Mesendoderm (in vitro differentiated cells): ENCODE data around the gene SELENBP1.

ENCODE experiments used
- DNase-seq: peaks from one replicate; pipeline ENCODE4 v3.0.0; 2013
- H2AK5ac ChIP-seq: 2 replicates; pipeline ENCODE4 v1.6.1; 2013; ENCODE audit warnings: low read length, inconsistent platforms
- H2BK120ac ChIP-seq: 2 replicates; pipeline ENCODE4 v1.6.1; 2013; ENCODE audit warnings: low read depth, mild to moderate bottlenecking, low read length, moderate library complexity, mixed read lengths
- H2BK15ac ChIP-seq: replicated peaks from 2 replicates; pipeline ENCODE4 v1.6.1; 2013; ENCODE audit warnings: low read depth, mild to moderate bottlenecking, moderate library complexity
- H2BK5ac ChIP-seq: 2 replicates; pipeline ENCODE4 v1.6.1; 2013; ENCODE audit warnings: low read length, inconsistent platforms
- H3K18ac ChIP-seq: 2 replicates; pipeline ENCODE4 v1.6.1; 2013; ENCODE audit warnings: mild to moderate bottlenecking, low read length, mixed read lengths
- H3K23ac ChIP-seq: one replicate; pipeline ENCODE4 v1.6.1; 2013; ENCODE audit warnings: low read length
- H3K27ac ChIP-seq: 2 replicates; pipeline ENCODE4 v1.5.1; 2013; ENCODE audit warnings: low read depth, mild to moderate bottlenecking, inconsistent platforms, low read length, moderate library complexity
- H3K27me3 ChIP-seq: 2 replicates; pipeline ENCODE4 v1.6.1; 2013; ENCODE audit warnings: low read length, control low read depth, mild to moderate bottlenecking, inconsistent platforms; ENCODE audit not compliant: insufficient read depth, poor library complexity
- H3K36me3 ChIP-seq: 2 replicates; pipeline ENCODE4 v1.6.1; 2013; ENCODE audit warnings: low read length, inconsistent platforms; ENCODE audit not compliant: control insufficient read depth, insufficient read depth
- H3K4ac ChIP-seq: one replicate; pipeline ENCODE4 v1.6.1; 2013; ENCODE audit warnings: low read depth, mild to moderate bottlenecking, low read length, moderate library complexity
- H3K4me1 ChIP-seq: 2 replicates; pipeline ENCODE4 v1.6.1; 2013; ENCODE audit warnings: low read depth, low read length, inconsistent platforms; ENCODE audit not compliant: control insufficient read depth
- H3K4me2 ChIP-seq: 2 replicates; pipeline ENCODE4 v1.6.1; 2013; ENCODE audit warnings: low read length
- H3K4me3 ChIP-seq: 2 replicates; pipeline ENCODE4 v1.5.1; 2013; ENCODE audit warnings: mild to moderate bottlenecking, low read length
- H3K56ac ChIP-seq: one replicate; pipeline ENCODE4 v1.6.1; 2013; ENCODE audit warnings: low read length
- H3K79me1 ChIP-seq: 2 replicates; pipeline ENCODE4 v1.6.1; 2013; ENCODE audit warnings: low read length, inconsistent platforms
- H3K79me2 ChIP-seq: 2 replicates; pipeline ENCODE4 v1.6.1; 2013; ENCODE audit warnings: mild to moderate bottlenecking, low read length; ENCODE audit not compliant: control insufficient read depth, insufficient read depth
- H3K9ac ChIP-seq: 2 replicates; pipeline ENCODE4 v1.6.1; 2013; ENCODE audit warnings: low read length, inconsistent platforms
- H4K5ac ChIP-seq: one replicate; pipeline ENCODE4 v1.6.1; 2013; ENCODE audit warnings: low read length
- H4K8ac ChIP-seq: one replicate; pipeline ENCODE4 v1.6.1; 2013; ENCODE audit warnings: low read depth, mild to moderate bottlenecking, control low read depth, low read length, moderate library complexity
- WGBS: extraction: QIAGEN DNeasy Blood & Tissue Kit; methylation state at CpG from one replicate; pipeline ENCODE4 v1.1.7; 2013; ENCODE audit warnings: low lambda C conversion rate, missing lambda C conversion rate; ENCODE audit not compliant: insufficient coverage; ENCODE audit errors: extremely low coverage; 5-methylcytosine and 5-hydroxymethylcytosine counted together

SELENBP1 gene

DNA sequence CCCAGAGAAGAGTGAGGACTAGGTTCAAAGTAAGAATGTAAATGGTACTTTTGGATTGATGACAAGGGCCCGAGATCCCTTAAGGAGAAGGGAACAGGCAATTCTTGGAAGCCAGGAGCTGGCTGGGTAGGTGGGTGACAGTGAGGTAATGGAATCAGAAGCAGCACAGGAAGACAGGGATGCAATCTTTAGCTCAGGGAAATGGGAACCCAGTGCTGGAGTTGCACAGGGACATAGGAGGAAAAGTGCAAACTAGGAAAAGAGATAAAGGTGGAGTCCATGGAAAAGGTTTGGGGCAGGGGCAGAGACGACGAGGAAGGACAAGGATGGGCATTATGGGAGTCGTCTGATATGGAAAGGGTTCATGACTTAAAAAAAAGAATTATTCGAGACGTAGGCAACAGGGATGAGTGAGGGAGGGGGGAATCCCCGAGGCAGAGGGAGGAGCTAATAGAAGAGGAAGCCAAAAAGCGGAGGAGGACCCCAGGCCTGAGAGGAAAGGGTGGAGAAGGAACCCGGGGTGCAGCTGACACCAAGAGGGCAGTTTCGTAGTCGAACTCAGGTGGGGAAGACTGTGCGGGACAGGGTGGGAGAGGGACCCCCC is 45.8 kb downstream of the SELENBP1 start:
- Histone ChIP-seq H4K5ac (no peak overlapping the region), H3K23ac (no peak overlapping the region), H3K9ac (peak overlapping the region; percentile 76), H3K27me3 (no peaks in the 10 kb centered on the region), H3K79me2 (peaks cover 7% of the 10 kb centered on the region), H3K27ac (no peak overlapping the region), H3K79me1 (peaks cover 8% of the 10 kb centered on the region), H3K18ac (peak overlapping the region; percentile 34), H3K4me3 (peak overlapping the region; percentile 43), H3K56ac (peak overlapping the region; percentile 85), H4K8ac (peak overlapping the region; percentile 3), H3K36me3 (no peaks in the 10 kb centered on the region), H2BK5ac (no peak overlapping the region), H3K4me1 (peaks cover 4% of the 10 kb centered on the region), H3K4ac (no peak overlapping the region), H2BK120ac (no peak overlapping the region), H3K4me2 (peak overlapping the region; percentile 95), H2BK15ac (no peak overlapping the region), H2AK5ac (no peak overlapping the region)
- WGBS = no CpG with 5 or more reads among the region's 12 CpGs
- DNase-seq = peak; percentile 29

DNA sequence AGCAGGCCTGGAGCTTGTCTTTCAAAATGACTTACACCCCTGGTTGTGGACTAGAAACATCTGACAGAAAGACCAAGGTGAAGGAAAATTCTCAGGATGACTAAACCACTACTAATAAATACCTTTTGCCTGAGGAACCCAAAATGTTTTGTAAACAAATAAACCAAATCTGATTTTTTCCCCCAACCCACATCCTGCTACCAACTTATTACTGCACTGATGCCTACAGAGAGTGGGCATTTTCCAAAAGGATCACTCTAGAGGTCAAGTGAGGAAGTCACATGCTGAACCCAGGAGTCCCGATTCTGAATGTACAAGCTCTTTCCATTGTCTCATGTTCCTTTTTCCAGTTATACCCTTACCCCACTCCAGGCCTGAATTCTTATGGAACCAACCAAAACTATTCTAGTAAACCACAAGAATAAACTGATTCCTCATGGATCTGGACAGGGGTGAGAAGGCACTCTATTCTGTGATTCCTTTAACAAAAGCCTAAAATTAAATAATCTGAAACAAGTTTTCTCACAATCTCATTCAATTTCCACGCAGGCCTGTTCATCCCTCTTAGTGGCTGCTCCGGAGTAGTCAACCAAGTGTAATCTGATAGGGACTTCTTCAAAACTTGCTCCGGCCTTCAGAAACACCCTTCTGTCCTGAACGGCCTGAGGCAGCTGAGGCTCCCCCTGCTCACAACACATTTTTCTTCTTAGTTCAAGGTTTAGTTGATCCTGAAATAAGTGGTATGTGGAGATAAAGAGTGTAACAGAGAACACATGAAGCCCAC is 46.7 kb downstream of the SELENBP1 start:
- Histone ChIP-seq H3K4ac (no peak overlapping the region), H4K5ac (no peak overlapping the region), H2BK120ac (no peak overlapping the region), H2BK5ac (no peak overlapping the region), H2AK5ac (no peak overlapping the region), H2BK15ac (no peak overlapping the region), H3K23ac (no peak overlapping the region), H3K9ac (no peak overlapping the region), H3K4me3 (no peak overlapping the region), H3K18ac (no peak overlapping the region), H3K79me1 (peaks cover 8% of the 10 kb centered on the region), H3K27ac (no peak overlapping the region), H3K56ac (peak overlapping the region; percentile 44), H3K36me3 (no peaks in the 10 kb centered on the region), H3K4me1 (peaks cover 4% of the 10 kb centered on the region), H3K4me2 (no peak overlapping the region), H3K27me3 (no peaks in the 10 kb centered on the region), H4K8ac (no peak overlapping the region), H3K79me2 (peaks cover 7% of the 10 kb centered on the region)
- no CpG with 5 or more reads among the region's 5 CpGs for WGBS
- DNase-seq = no peak

DNA sequence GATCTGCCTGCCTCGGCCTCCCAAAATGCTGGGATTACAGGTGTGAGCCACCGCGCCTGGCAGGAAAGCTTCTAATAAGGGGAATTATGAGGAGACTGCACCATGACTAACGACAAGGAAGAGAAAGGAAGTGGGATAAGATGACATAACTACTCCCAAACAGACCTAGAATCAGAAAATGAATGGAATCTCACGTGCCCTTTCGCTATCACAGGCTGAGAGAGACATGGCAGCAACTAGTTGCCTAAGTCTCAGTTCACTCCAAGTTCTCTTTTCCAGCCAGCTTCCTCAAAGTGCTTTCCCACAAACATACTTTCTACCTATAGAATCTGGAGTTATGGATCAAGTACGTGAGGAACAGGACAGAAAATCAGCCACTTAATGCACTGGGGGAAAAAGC is 47.3 kb downstream of the SELENBP1 start:
- Histone ChIP-seq H3K27ac (no peak overlapping the region), H3K9ac (no peak overlapping the region), H3K4me1 (peaks cover 4% of the 10 kb centered on the region), H4K8ac (no peak overlapping the region), H2AK5ac (no peak overlapping the region), H3K36me3 (no peaks in the 10 kb centered on the region), H3K4me2 (no peak overlapping the region), H2BK120ac (no peak overlapping the region), H3K56ac (no peak overlapping the region), H3K18ac (no peak overlapping the region), H3K79me1 (peaks cover 8% of the 10 kb centered on the region), H4K5ac (no peak overlapping the region), H3K4ac (no peak overlapping the region), H3K27me3 (no peaks in the 10 kb centered on the region), H3K23ac (no peak overlapping the region), H3K4me3 (no peak overlapping the region), H2BK5ac (no peak overlapping the region), H2BK15ac (no peak overlapping the region), H3K79me2 (peaks cover 7% of the 10 kb centered on the region)
- WGBS = no CpG with 5 or more reads among the region's 7 CpGs
- no peak for DNase-seq

DNA sequence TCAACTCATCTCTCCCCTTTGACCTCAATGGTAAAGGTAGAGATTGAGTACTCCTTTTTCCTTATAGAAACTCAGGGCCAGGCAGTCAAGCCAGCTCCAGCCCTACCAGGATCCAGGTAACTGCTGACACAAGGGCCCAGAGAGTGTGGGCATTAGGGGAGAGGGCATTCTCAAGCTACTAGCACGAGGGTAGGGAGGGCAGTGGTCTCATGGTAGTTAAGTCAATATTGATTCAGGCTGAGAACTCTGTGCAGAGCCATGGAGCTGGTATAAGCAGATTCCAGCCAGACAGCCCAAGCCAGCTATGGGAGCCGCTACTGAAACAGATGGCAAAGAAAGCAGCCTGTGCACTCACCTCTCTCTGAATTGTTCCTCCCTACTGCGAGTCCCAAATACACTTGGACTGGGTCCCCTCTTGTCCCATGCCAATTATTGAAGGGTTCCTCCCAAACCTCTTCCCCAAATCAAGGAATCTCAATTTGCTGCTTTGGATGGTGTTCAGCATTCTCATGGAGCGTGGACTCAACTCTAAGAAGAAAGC is 48.0 kb downstream of the SELENBP1 start:
- Histone ChIP-seq H3K4me1 (peaks cover 4% of the 10 kb centered on the region), H3K36me3 (no peaks in the 10 kb centered on the region), H4K8ac (no peak overlapping the region), H3K4me3 (no peak overlapping the region), H2BK120ac (no peak overlapping the region), H3K9ac (no peak overlapping the region), H3K27ac (no peak overlapping the region), H3K27me3 (no peaks in the 10 kb centered on the region), H3K18ac (no peak overlapping the region), H3K79me1 (peaks cover 8% of the 10 kb centered on the region), H2BK15ac (no peak overlapping the region), H3K4ac (no peak overlapping the region), H2BK5ac (no peak overlapping the region), H3K4me2 (no peak overlapping the region), H3K79me2 (peaks cover 7% of the 10 kb centered on the region), H3K56ac (no peak overlapping the region), H4K5ac (no peak overlapping the region), H3K23ac (no peak overlapping the region), H2AK5ac (no peak overlapping the region)
- no peak for DNase-seq
- no CpG with 5 or more reads among the region's 4 CpGs for WGBS

DNA sequence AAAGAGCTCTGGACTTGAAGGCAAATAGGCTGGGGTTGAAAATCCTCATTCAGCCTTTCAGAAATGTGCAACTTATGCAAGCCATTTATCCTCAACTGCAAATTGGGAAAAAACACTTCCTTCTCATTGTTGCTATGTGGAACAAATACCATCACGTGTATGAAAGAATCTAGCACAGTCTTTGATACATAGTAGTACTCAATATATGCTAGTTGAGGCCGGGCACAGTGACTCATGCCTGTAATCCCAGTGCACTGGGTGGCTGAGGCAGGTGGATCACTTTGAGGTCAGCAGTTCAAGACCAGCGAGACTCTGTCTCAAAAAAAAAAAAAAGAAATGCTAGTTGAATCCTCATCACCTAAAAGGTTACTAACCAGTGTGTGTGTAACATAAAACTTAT is 53.5 kb downstream of the SELENBP1 start:
- no peak overlapping the region for H3K23ac ChIP-seq

More for the DNA sequence above, 53.5 kb downstream of the SELENBP1 start:
- no peak overlapping the region for H2BK5ac ChIP-seq
- H3K79me1 ChIP-seq = no peaks in the 10 kb centered on the region
- H3K36me3 ChIP-seq = peaks cover 4% of the 10 kb centered on the region
- H4K8ac ChIP-seq = no peak overlapping the region
- no peak overlapping the region for H2AK5ac ChIP-seq
- WGBS = no CpG with 5 or more reads among the region's 3 CpGs
- H3K18ac ChIP-seq = no peak overlapping the region
- H3K4me3 ChIP-seq = no peak overlapping the region
- no peak overlapping the region for H3K4ac ChIP-seq
- no peak overlapping the region for H2BK120ac ChIP-seq
- no peak overlapping the region for H3K4me2 ChIP-seq
- no peak overlapping the region for H4K5ac ChIP-seq
- H3K27ac ChIP-seq = no peak overlapping the region
- H3K4me1 ChIP-seq = no peaks in the 10 kb centered on the region
- DNase-seq = no peak
- no peaks in the 10 kb centered on the region for H3K79me2 ChIP-seq
- no peak overlapping the region for H3K56ac ChIP-seq
- H2BK15ac ChIP-seq = no peak overlapping the region
- H3K9ac ChIP-seq = no peak overlapping the region
- no peaks in the 10 kb centered on the region for H3K27me3 ChIP-seq
